HCT116 (cell line): ENCODE results near the gene HOXA7. TPM values are rescaled to one million over a fixed set of nuclear protein-coding genes. Genes with fewer than 3 reads are reported as not detected.
A peak's percentile ranks its signal among the peaks of the same experiment; 100 is the strongest.

Experiments
- ATAC-seq: fragments of 200-7000 bp; cut with Tn5 transposase; 2 replicates; pipeline ENCODE4 v1.9.1; 2020; ENCODE audit warnings: mild to moderate bottlenecking, moderate library complexity
- BruUV-seq: library from RNA; stranded (reverse); fragments of 400-500 nt; replicated peaks from 2 replicates; lab custom pipeline; 2021; lab: Mats Ljungman, UMichigan
- CTCF ChIA-PET: fragments of 300-600 bp; sonication (Branson Sonifier 250); formaldehyde crosslinking; loops from one replicate; lab custom pipeline; 2021; ENCODE audit warnings: antibody characterized with exemption; lab: Charles Lee
- POLR2A ChIA-PET: fragments of 300-600, 350-600 bp; sonication (Branson Sonifier 250); formaldehyde crosslinking; loops from one replicate; lab custom pipeline; 2021; ENCODE audit warnings: antibody characterized with exemption; lab: Charles Lee
- RAD21 ChIA-PET, 2 experiments: fragments of 300-600 bp; sonication (Branson Sonifier 250); formaldehyde crosslinking; loops; one replicate each; lab custom pipeline; 2023; ENCODE audit warnings: low total read pairs in 2 of 2; ENCODE audit not compliant: uncharacterized antibody in 2 of 2, unreplicated experiment in 2 of 2, low non-redundant PET in 1 of 2; lab: Charles Lee
- DNase-seq: peaks from one replicate; pipeline ENCODE4 v3.0.0-alpha.2; 2010; ENCODE audit warnings: low read depth, low spot score
- H2AFZ ChIP-seq: fragments of 200-600 bp; shearing (Covaris generic), sonication (generic); 2 replicates; pipeline ENCODE4 v1.6.1; 2017; ENCODE audit warnings: low read depth, mixed run types, mixed read lengths, antibody characterized with exemption, low read length; ENCODE audit not compliant: poor library complexity, severe bottlenecking
- H3K27ac ChIP-seq: 2 replicates; pipeline ENCODE4 v1.5.1; 2012; ENCODE audit warnings: low read depth, low read length
- H3K27me3 ChIP-seq: fragments of 200-600 bp; sonication (generic); 2 replicates; pipeline ENCODE4 v1.6.1; 2016; ENCODE audit warnings: mixed run types, low read length, mixed read lengths; ENCODE audit not compliant: insufficient read depth
- H3K36me3 ChIP-seq, 2 experiments: fragments of 200-500 bp in 1 of 2; fragments of 200-600 bp in 1 of 2; sonication (Bioruptor generic) in 1 of 2; sonication (generic) in 1 of 2; 2 replicates each; pipeline versions ENCODE4 v1.5.1 to v1.6.1; 2014 to 2016; ENCODE audit warnings: low read length in 2 of 2, inconsistent platforms in 1 of 2, mixed read lengths in 1 of 2, mixed run types in 1 of 2; ENCODE audit not compliant: insufficient read depth in 2 of 2, control insufficient read depth in 1 of 2
- H3K4me1 ChIP-seq, 2 experiments: fragments of 200-600 bp in 1 of 2; sonication (generic) in 1 of 2; 2 replicates each; pipeline versions ENCODE4 v1.5.1 to v1.6.1; 2012 to 2017; ENCODE audit warnings: low read length in 2 of 2, inconsistent platforms in 1 of 2, mild to moderate bottlenecking in 1 of 2, mixed read lengths in 1 of 2, mixed run types in 1 of 2, moderate library complexity in 1 of 2; ENCODE audit not compliant: insufficient read depth in 2 of 2, control insufficient read depth in 1 of 2
- H3K4me2 ChIP-seq: fragments of 200-600 bp; sonication (generic); 2 replicates; pipeline ENCODE4 v1.6.1; 2017; ENCODE audit warnings: mixed run types, low read length, mixed read lengths
- H3K4me3 ChIP-seq, 2 experiments: fragments of 200-600 bp in 1 of 2; sonication (generic) in 1 of 2; replicated peaks in 1 of 2; 2 replicates each; pipeline ENCODE4 v1.5.1; 2011 to 2016; ENCODE audit warnings: low read length in 2 of 2, control low read depth in 1 of 2, low read depth in 1 of 2, mild to moderate bottlenecking in 1 of 2, mixed read lengths in 1 of 2, mixed run types in 1 of 2
- H3K79me2 ChIP-seq: fragments of 200-600 bp; sonication (generic); 2 replicates; pipeline ENCODE4 v1.6.1; 2017; ENCODE audit warnings: mild to moderate bottlenecking, mixed run types, low read length, moderate library complexity, mixed read lengths; ENCODE audit not compliant: insufficient read depth
- H3K9ac ChIP-seq: fragments of 200-600 bp; sonication (generic); 2 replicates; pipeline ENCODE4 v1.6.1; 2016; ENCODE audit warnings: low read length, mixed read lengths
- H3K9me2 ChIP-seq: fragments of 200-600 bp; sonication (generic), shearing (Covaris generic); 2 replicates; pipeline ENCODE4 v1.6.1; 2017; ENCODE audit warnings: mixed run types, mild to moderate bottlenecking, moderate library complexity; ENCODE audit not compliant: insufficient read depth
- H3K9me3 ChIP-seq, 2 experiments: fragments of 200-500 bp in 1 of 2; fragments of 200-600 bp in 1 of 2; sonication (Bioruptor generic) in 1 of 2; sonication (generic) in 1 of 2; 2 replicates each; pipeline ENCODE4 v1.6.1; 2014 to 2017; ENCODE audit warnings: low read length in 2 of 2, mixed read lengths in 2 of 2, inconsistent platforms in 1 of 2, low read depth in 1 of 2, mild to moderate bottlenecking in 1 of 2, mixed run types in 1 of 2, moderate library complexity in 1 of 2; ENCODE audit not compliant: control insufficient read depth in 1 of 2, insufficient read depth in 1 of 2
- H4K20me1 ChIP-seq: fragments of 200-600 bp; sonication (generic), shearing (Covaris generic); 2 replicates; pipeline ENCODE4 v1.6.1; 2017; ENCODE audit warnings: mixed run types, mild to moderate bottlenecking, moderate library complexity; ENCODE audit not compliant: insufficient read depth
- MAX ChIP-seq: IDR thresholded peaks from 2 replicates; pipeline ENCODE4 v1.6.1; 2012
- POLR2A ChIP-seq: IDR thresholded peaks from 2 replicates; pipeline ENCODE4 v1.7.0; 2011; ENCODE audit warnings: borderline replicate concordance; ENCODE audit not compliant: insufficient read depth, insufficient read length; ENCODE audit errors: extremely low read depth
- POLR2AphosphoS5 ChIP-seq: IDR thresholded peaks from 2 replicates; pipeline ENCODE4 v1.6.1; 2011; ENCODE audit warnings: mild to moderate bottlenecking, low read depth, low read length, moderate library complexity
- TCF7L2 ChIP-seq: IDR thresholded peaks from 2 replicates; pipeline ENCODE4 v1.7.0; 2011; ENCODE audit warnings: borderline replicate concordance, inconsistent platforms; ENCODE audit not compliant: insufficient read depth, insufficient read length; ENCODE audit errors: extremely low read depth
- YY1 ChIP-seq: IDR thresholded peaks from 2 replicates; pipeline ENCODE4 v1.6.1; 2011; ENCODE audit warnings: low read length, low read depth, moderate library complexity, mild to moderate bottlenecking; ENCODE audit not compliant: insufficient replicate concordance; ENCODE audit errors: extremely low read depth
- intact Hi-C: fragments of 100-400 bp; cut with micrococcal nuclease; formaldehyde crosslinking; loops from 2 replicates; pipeline ENCODE4 v1.10.0; 2022
- total RNA-seq: library from RNA; stranded (reverse); gene quantifications from one replicate; pipeline ENCODE4 v1.2.1, GENCODE V29; 2021; ENCODE audit not compliant: unreplicated experiment

HOXA7 gene
- total RNA-seq, 1 experiment from 2014 or later = 15.0 TPM

- Histone ChIP-seq H3K27ac (peak within 1 kb of the TSS; percentile 91), H3K27me3 (no peaks in the 10 kb centered on the region), H3K4me1 (peaks cover 22 to 75% of the 10 kb centered on the region in 2 experiments), H4K20me1 (no peaks in the 10 kb centered on the region), H2AFZ (no peak within 1 kb of the TSS), H3K9me2 (no peaks in the 10 kb centered on the region), H3K9me3 (no peaks in the 10 kb centered on the region), H3K36me3 (peaks cover 0 to 4% of the 10 kb centered on the region in 2 experiments; a peak in 1 of 4 replicates), H3K4me3 (peak within 1 kb of the TSS; percentile 77 to 84), H3K4me2 (peak within 1 kb of the TSS; percentile 97), H3K9ac (peak within 1 kb of the TSS; percentile 89), H3K79me2 (peaks cover 86% of the 10 kb centered on the region)
- CTCF ChIA-PET = interaction anchor here (1.3 to 6.6 kb wide), 2 partner anchors 9 to 14 kb away, joined by 4 to 32 read pairs; partner anchors contain the start of gene HOXA7
- POLR2A ChIA-PET = interaction anchor here (1.4 kb wide), 1 partner anchor 15 kb away, joined by 4 read pairs; no protein-coding TSS in a partner anchor
- intact Hi-C loops = loop anchor here (10.0 kb wide), 1 partner anchor 1301 kb away; no protein-coding TSS in a partner anchor
- no TSS peak for BruUV-seq
- ATAC-seq = peak; percentile 29
- no peak for TF ChIP-seq MAX
- peak; percentile 88 for TF ChIP-seq POLR2A
- TF ChIP-seq POLR2AphosphoS5 = peak; percentile 94
- peak; percentile 81 for TF ChIP-seq TCF7L2
- peak; percentile 42 for TF ChIP-seq YY1
- DNase-seq = peak; percentile 94
- RAD21 ChIA-PET = no interaction called here
Observed at GRCh38 chr7:27165089-27165995, 8.9 kb upstream of the HOXA7 start, which contains the start of gene HOXA9. TSS of gene HOXA9 (minus strand) at chr7:27165537. CDS start at chr7:27165457, 80 bp downstream.
